Upper lobe of left lung (tissue), 4 donors: ENCODE results near the gene SERTAD1.
A peak's percentile ranks its signal among the peaks of the same experiment; 100 is the strongest.

Experiments
- CTCF ChIP-seq, 6 experiments: fragments of 450-650 bp in 4 of 6; fragments of 200-600 bp in 2 of 6; sonication (generic) in 2 of 6; IDR thresholded peaks; one replicate each; pipeline ENCODE4 v1.5.1; 2016 to 2019; ENCODE audit warnings: antibody characterized with exemption in 6 of 6
- EP300 ChIP-seq, 4 donors: sonication (generic); formaldehyde crosslinking; IDR thresholded peaks; one replicate each; pipeline ENCODE4 v1.5.1; 2017; ENCODE audit warnings: antibody characterized with exemption in 4 of 4, control low read depth in 2 of 4
- POLR2AphosphoS5 ChIP-seq, 2 donors: sonication (generic); formaldehyde crosslinking; IDR thresholded peaks; one replicate each; pipeline ENCODE4 v1.5.1; 2017; ENCODE audit warnings: antibody characterized with exemption in 2 of 2

GRCh38 chr19:40416918-40417642 is 8.7 kb downstream of the SERTAD1 start:
- TF ChIP-seq POLR2AphosphoS5 (IDR thresholded peaks at IDR 0.05) (peak; percentile 87 to 92), EP300 (IDR thresholded peaks at IDR 0.05) (peak in 2 of 4 donors; percentile 72 to 82), CTCF (IDR thresholded peaks at IDR 0.05) (no peak)
